NT2/D1 (cell line): ENCODE measurements around the gene CTSK.
"Not testable (repeated sequence)": the region's sequence is repeated elsewhere in the genome, so short reads cannot be mapped to it uniquely, and the experiment has no call there.

Source experiments
- SUZ12 ChIP-seq: IDR thresholded peaks from 2 replicates; pipeline ENCODE4 v1.6.1; 2011; ENCODE audit not compliant: insufficient read length, insufficient read depth; ENCODE audit errors: extremely low read depth
- YY1 ChIP-seq: IDR thresholded peaks from 2 replicates; pipeline ENCODE4 v1.6.1; 2011; ENCODE audit not compliant: insufficient read length, insufficient read depth

- not testable (repeated sequence) for TF ChIP-seq SUZ12, YY1
Measured at GRCh38 chr1:150793778-150794177, 14.3 kb downstream of the CTSK start.
